ENCODE data around the gene HIP1.

The HIP1 gene

DNA sequence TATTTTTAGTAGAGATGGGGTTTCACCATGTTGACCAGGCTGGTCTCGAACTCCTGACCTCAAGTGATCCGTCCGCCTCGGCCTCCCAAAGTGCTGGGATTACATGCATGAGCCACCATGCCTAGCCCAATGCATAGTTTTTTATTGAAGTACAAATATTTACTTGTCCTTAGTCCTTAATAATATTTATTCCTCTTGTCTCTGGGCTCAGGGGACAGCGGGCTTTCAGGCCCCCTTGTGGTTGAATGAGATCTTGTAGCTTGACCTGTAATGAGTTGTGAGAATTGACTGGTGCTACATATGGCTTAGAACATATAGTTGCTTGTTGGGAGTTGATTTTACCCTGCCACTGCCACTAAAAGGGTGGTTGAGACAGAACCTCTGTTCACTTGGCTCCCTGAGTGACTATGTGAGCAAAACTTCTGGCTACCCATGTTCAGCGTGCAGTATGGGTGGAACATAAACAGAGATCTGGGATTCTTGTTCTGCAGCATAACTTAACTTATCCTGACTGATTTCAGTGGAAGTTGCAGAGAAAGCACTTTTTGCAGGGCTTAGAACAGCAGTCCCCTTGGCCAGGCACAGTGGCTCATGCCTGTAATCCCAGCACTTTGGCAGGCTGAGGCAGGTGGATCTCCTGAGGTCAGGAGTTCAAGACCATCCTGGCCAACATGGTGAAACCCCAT is 18.4 kb upstream of the HIP1 start:
- Mint-ChIP-seq H3K27me3 (no peaks in the 10 kb centered on the region), H3K4me1 (no peaks in the 10 kb centered on the region), H3K4me3 (no peak overlapping the region), H3K36me3 (ENCODE audit: low read depth) (no peaks in the 10 kb centered on the region), H3K9me3 (no peaks in the 10 kb centered on the region), H3K27ac (no peak overlapping the region)
- DNase-seq, result no peak
- no peak for ATAC-seq

DNA sequence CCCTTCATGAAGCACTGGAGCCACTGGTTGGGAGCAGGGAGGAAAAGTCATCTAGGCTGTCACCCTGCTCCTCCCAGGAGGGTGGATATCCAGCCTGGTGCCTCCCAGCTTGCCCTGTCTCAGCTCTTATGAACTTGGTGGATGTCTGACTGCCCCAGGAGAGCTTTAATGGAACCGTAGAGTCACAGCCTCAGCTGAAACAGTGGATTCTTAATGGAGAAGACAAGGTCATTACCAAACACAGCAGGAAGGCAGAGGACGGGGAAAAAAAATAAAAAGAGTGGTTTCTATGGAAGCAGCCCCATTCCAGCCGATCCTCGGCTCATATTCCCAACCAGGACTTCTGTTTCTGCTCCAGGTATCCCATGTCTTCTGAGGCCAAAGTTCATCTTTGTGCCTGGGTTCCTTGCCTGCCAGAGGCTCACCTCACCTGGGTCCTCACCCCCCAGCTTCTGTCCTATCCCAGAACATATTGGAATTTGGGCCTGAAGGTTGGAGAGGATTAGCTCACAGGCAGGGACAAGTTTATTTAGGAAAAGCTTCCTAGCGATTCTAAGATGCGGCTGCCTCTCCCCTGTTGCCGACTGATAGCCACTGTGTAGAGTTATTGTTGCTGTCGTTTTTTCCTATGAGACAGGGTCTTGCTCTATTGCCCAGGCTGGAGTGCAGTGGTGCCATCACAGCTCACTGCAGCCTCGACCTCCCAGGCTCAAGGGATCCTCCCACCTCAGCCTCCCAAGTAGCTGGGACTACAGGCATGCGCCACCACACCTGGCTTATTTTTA is 17.7 kb upstream of the HIP1 start:
- H3K27me3 Mint-ChIP-seq, result no peaks in the 10 kb centered on the region
- no peaks in the 10 kb centered on the region for H3K4me1 Mint-ChIP-seq

DNA sequence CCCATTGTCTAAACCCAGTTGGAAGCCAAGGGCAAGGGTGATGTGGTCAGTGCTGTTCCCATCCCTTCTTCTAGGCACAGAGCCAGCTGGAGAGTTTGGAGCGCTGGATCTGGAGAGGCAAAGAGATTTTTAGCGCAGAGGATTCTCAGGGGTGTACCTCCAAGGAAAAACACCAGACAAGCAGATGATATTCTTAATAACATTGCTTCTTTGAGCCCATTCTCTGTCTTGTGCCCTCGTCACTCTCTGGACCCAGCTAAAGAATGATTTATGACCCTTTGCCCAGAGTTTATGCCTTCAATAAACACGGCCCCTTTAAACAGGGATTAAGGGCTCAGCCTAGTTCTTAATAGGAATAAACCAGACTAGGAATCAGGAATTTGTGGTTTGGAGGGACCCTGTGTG is 4.7 kb upstream of the HIP1 start:
- Mint-ChIP-seq H3K4me3 (no peak overlapping the region), H3K4me1 (peaks cover 14% of the 10 kb centered on the region), H3K27me3 (peaks cover 2% of the 10 kb centered on the region), H3K36me3 (ENCODE audit: low read depth) (no peaks in the 10 kb centered on the region), H3K9me3 (no peaks in the 10 kb centered on the region), H3K27ac (no peak overlapping the region)
- DNase-seq (no peak), ATAC-seq (no peak)

More for the DNA sequence above, 17.7 kb upstream of the HIP1 start:
- no peaks in the 10 kb centered on the region for H3K36me3 Mint-ChIP-seq (ENCODE audit: low read depth)
- no peaks in the 10 kb centered on the region for H3K9me3 Mint-ChIP-seq
- no peak overlapping the region for H3K27ac Mint-ChIP-seq
- H3K4me3 Mint-ChIP-seq, result no peak overlapping the region
- no peak for ATAC-seq
- DNase-seq, result no peak

- Mint-ChIP-seq H3K4me1 (peaks cover 24% of the 10 kb centered on the region), H3K27me3 (peaks cover 2% of the 10 kb centered on the region), H3K27ac (no peak overlapping the region), H3K36me3 (ENCODE audit: low read depth) (no peaks in the 10 kb centered on the region), H3K4me3 (no peak overlapping the region), H3K9me3 (no peaks in the 10 kb centered on the region)
- DNase-seq (no peak), ATAC-seq (no peak)
Measured at GRCh38 chr7:75740846-75741497, 2.2 kb upstream of the HIP1 start.

GRCh38 chr7:75739796-75740672 is 1.3 kb upstream of the HIP1 start:
- Mint-ChIP-seq H3K27ac (peak overlapping the region; percentile 91), H3K9me3 (no peaks in the 10 kb centered on the region), H3K36me3 (ENCODE audit: low read depth) (no peaks in the 10 kb centered on the region), H3K4me3 (peak overlapping the region; percentile 86), H3K4me1 (peaks cover 24% of the 10 kb centered on the region), H3K27me3 (peaks cover 2% of the 10 kb centered on the region)
- ATAC-seq, result no peak
- no peak for DNase-seq

GRCh38 chr7:75738975-75739795 is 444 bp upstream of the HIP1 start:
- H3K4me3 Mint-ChIP-seq, result peak overlapping the region; percentile 88
- ATAC-seq (peak; percentile 98), DNase-seq (peak; percentile 100)
- no peaks in the 10 kb centered on the region for H3K36me3 Mint-ChIP-seq (ENCODE audit: low read depth)
- no peaks in the 10 kb centered on the region for H3K9me3 Mint-ChIP-seq
- peaks cover 24% of the 10 kb centered on the region for H3K4me1 Mint-ChIP-seq
- peak overlapping the region; percentile 91 for H3K27ac Mint-ChIP-seq
- peaks cover 2% of the 10 kb centered on the region for H3K27me3 Mint-ChIP-seq

- H3K9me3 Mint-ChIP-seq, result no peaks in the 10 kb centered on the region
- ATAC-seq (no peak), DNase-seq (no peak)
- H3K4me3 Mint-ChIP-seq, result peak overlapping the region; percentile 88
- H3K36me3 Mint-ChIP-seq (ENCODE audit: low read depth), result no peaks in the 10 kb centered on the region
- H3K27ac Mint-ChIP-seq, result peak overlapping the region; percentile 71
- peaks cover 24% of the 10 kb centered on the region for H3K4me1 Mint-ChIP-seq
- H3K27me3 Mint-ChIP-seq, result peaks cover 2% of the 10 kb centered on the region
Measured at GRCh38 chr7:75737856-75738603, 711 bp downstream of the HIP1 start.

DNA sequence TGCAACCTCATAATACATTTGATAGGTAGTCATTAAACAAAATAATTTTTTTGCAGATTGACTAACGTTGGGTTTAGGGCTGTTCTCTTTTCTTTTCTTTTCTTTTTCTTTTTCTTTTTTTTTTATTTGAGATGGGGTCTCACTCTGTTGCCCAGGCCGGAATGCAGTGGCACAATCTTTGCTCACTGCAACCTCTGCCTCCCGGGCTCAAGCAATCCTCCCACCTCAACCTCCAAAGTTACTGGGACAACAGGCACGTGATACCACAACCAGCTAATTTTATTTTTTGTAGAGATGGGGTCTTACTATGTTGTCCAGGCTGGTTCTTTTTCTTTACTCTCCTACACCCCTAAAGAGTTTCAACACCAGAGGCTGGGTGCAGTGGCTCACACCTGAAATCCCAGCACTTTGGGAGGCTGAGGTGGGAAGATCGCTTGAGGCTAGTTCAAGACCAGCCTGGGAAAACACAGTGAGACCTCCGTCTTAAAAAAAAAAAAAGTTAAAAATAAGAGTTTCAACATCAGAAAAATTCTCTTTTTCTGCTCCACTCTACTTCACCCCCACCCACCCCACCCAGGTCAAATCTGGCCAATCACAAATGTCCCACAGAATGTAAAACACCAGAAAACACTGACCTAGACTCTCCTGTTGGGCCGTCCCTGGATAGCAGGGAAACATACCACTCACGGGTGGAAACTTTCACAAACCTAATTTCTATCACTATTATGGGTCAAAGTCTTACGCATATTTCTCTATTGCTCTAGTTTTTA is 3.0 kb downstream of the HIP1 start:
- H3K27ac Mint-ChIP-seq, result no peak overlapping the region
- no peak for ATAC-seq
- H3K4me1 Mint-ChIP-seq, result peaks cover 22% of the 10 kb centered on the region
- H3K4me3 Mint-ChIP-seq, result no peak overlapping the region
- no peak for DNase-seq
- peaks cover 2% of the 10 kb centered on the region for H3K27me3 Mint-ChIP-seq
- no peaks in the 10 kb centered on the region for H3K9me3 Mint-ChIP-seq
- no peaks in the 10 kb centered on the region for H3K36me3 Mint-ChIP-seq (ENCODE audit: low read depth)

DNA sequence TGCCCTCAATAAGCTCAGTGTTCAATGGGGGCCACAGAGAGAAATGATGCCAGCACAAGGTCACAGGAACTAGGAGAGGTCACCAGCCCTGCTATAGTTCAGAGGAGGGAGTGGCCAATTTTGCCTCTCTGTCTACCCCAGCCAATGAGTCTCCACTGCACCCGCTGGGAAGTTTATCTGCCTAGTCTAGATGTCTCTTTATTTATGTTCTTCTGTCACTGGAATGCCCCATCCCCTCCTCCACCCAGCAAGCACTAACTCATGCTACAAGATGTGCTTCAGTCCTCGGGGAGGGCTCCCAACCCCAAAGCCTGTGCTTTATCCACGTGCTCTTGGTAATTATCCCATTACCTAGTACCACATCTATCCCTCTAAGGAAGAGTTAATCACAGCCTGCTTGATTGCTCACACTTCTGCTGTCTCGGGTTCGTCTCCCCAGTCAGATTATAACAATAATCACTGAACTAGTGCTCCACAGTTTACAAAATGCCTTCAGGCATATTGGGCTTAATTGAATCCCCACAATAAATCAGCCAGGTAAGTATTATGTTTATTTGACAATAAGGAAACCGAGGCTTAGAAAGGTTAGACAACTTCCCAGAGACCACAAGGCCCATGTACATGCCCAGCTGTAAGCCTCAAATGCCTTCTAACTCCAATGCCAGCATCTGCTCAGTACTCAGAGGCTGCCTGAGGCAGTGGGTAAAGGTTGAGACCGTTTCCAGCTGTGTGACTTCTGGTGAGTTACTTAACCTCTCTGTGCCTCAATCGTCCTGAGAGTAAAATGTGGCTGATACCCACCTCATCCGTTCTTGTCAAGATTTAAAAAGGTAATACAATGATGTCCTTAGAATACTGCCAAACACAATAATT is 3.9 kb downstream of the HIP1 start:
- Mint-ChIP-seq H3K36me3 (ENCODE audit: low read depth) (no peaks in the 10 kb centered on the region), H3K4me1 (peaks cover 21% of the 10 kb centered on the region), H3K9me3 (no peaks in the 10 kb centered on the region), H3K27me3 (no peaks in the 10 kb centered on the region), H3K4me3 (no peak overlapping the region), H3K27ac (no peak overlapping the region)
- DNase-seq (no peak), ATAC-seq (no peak)

- Mint-ChIP-seq H3K4me3 (no peak overlapping the region), H3K27ac (no peak overlapping the region), H3K27me3 (no peaks in the 10 kb centered on the region), H3K4me1 (peaks cover 26% of the 10 kb centered on the region), H3K36me3 (ENCODE audit: low read depth) (no peaks in the 10 kb centered on the region), H3K9me3 (no peaks in the 10 kb centered on the region)
- no peak for DNase-seq
- ATAC-seq, result no peak
Measured at GRCh38 chr7:75732764-75733630, 5.7 kb downstream of the HIP1 start.

DNA sequence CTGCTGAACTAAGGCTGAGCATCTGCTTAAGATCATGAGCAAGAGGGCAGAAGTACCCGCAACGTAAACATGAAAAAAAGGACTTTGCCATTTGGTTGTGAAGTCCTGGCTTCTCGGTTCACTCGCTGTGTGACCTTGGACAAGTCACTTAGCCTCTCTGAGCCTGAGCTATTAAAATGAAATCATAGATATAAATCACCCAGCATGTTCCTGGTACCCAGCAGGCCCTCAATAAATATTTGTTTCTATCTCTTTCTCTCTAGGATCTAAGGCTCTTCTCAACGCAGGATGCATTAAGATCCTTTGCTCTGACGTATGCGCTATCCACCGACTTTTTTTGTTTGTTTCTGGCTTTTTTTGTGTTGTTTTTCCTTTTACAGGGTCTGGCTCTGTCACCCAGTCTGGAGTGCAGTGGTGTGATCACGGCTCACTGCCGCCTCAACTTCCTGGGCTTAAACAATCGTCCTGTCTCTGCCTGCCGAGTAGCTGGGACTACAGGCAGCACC is 6.7 kb downstream of the HIP1 start:
- Mint-ChIP-seq H3K36me3 (ENCODE audit: low read depth) (no peaks in the 10 kb centered on the region), H3K4me1 (peaks cover 32% of the 10 kb centered on the region), H3K27me3 (no peaks in the 10 kb centered on the region), H3K9me3 (no peaks in the 10 kb centered on the region), H3K27ac (no peak overlapping the region), H3K4me3 (no peak overlapping the region)
- ATAC-seq (no peak), DNase-seq (no peak)

All from activated naive CD8-positive, alpha-beta T cell treated with anti-CD3 and anti-CD28 coated beads, Interleukin-2, amount 50 U/mL, for 24 hours (primary cell).